K562 (cell line): ENCODE measurements around the gene FGFR4.

Source experiments
- ERF ChIP-seq: fragments of 450-650 bp; formaldehyde crosslinking; IDR thresholded peaks from 2 replicates; pipeline ENCODE4 v1.4.0; 2020; ENCODE audit warnings: mild to moderate bottlenecking, mixed read lengths
- NBN ChIP-seq: fragments of 450-650 bp; IDR thresholded peaks from 2 replicates; pipeline ENCODE4 v1.6.1; 2016; ENCODE audit warnings: low read depth, mild to moderate bottlenecking
- NFATC3 ChIP-seq: fragments of 450-650 bp; IDR thresholded peaks from 2 replicates; pipeline ENCODE4 v1.6.1; 2017; ENCODE audit warnings: mild to moderate bottlenecking
- NFRKB ChIP-seq: fragments of 450-650 bp; IDR thresholded peaks from 2 replicates; pipeline ENCODE4 v1.6.1; 2016; ENCODE audit warnings: low read depth
- RFX1 ChIP-seq: fragments of 450-650 bp; IDR thresholded peaks from 2 replicates; pipeline ENCODE4 v1.6.1; 2016; ENCODE audit warnings: mild to moderate bottlenecking, moderate library complexity
- TEAD4 ChIP-seq, 2 experiments: sonication (generic) in 1 of 2; formaldehyde crosslinking in 1 of 2; IDR thresholded peaks; 2 replicates each; pipeline versions ENCODE4 v1.6.1 to v1.8.0; 2012 to 2022; ENCODE audit warnings: borderline replicate concordance in 1 of 2, inconsistent platforms in 1 of 2, low read length in 1 of 2, mild to moderate bottlenecking in 1 of 2, missing genetic modification reagents in 1 of 2
- YY1 ChIP-seq, 3 experiments: IDR thresholded peaks; 2 replicates each; pipeline ENCODE4 v1.6.1; 2011; ENCODE audit warnings: low read length in 2 of 3, mild to moderate bottlenecking in 2 of 3, moderate library complexity in 2 of 3, borderline replicate concordance in 1 of 3, control low read depth in 1 of 3, low read depth in 1 of 3; ENCODE audit not compliant: insufficient read depth in 3 of 3, insufficient replicate concordance in 2 of 3, control insufficient read depth in 1 of 3, insufficient read length in 1 of 3; ENCODE audit errors: extremely low read depth in 1 of 3
- ZNF239 ChIP-seq: fragments of 250-450 bp; sonication (Bioruptor Pico); IDR thresholded peaks from 2 replicates; pipeline ENCODE4 v1.4.0; 2020; ENCODE audit warnings: mild to moderate bottlenecking
- ZNF766 ChIP-seq: fragments of 200-800 bp; sonication (Bioruptor generic); conservative IDR thresholded peaks from 2 replicates; pipeline ENCODE4 v1.6.1; 2016; ENCODE audit warnings: missing genetic modification characterization, missing compliant biosample characterization
- TF ChIP-seq, protein P1 (sequence below), 3 experiments: IDR thresholded peaks in 2 of 3; conservative IDR thresholded peaks in 1 of 3; 2 replicates each; pipeline ENCODE4 v1.5.1; 2011 to 2012; ENCODE audit warnings: low read length in 3 of 3, mild to moderate bottlenecking in 3 of 3, control low read depth in 2 of 3, improper control_type of control experiment in 1 of 3, inconsistent platforms in 1 of 3, low read depth in 1 of 3, mixed read lengths in 1 of 3, moderate library complexity in 1 of 3; ENCODE audit not compliant: insufficient read depth in 2 of 3

DNA sequence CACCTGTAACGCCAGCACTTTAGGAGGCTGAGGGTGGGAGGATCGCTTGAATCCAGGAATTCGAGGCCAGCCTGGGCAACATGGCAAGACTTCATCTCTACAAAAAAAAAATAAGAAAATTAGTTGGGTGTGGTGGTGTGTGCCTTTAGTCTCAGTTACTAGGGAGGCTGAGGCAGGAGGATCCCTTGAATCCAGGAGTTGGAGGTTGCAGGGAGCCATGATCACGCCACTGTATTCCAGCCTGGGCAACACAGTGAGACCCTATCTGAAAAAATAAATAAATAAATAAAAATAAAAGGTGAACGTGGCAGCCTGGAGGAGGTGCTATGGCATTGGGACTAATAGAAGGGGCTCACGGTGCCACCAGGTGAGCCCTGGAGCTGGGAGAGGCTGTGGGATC lies 7.1 kb downstream of the FGFR4 start:
- TF ChIP-seq TEAD4 (IDR thresholded peaks at IDR 0.05; ENCODE audit: low read length) = no peak
- TF ChIP-seq TEAD4 (CRISPR knock-in tag; IDR thresholded peaks at IDR 0.05; ENCODE audit: borderline replicate concordance) = no peak
- TF ChIP-seq ZNF766 (CRISPR knock-in tag) = no peak
- TF ChIP-seq YY1 (IDR thresholded peaks at IDR 0.05; ENCODE audit: borderline replicate concordance in 1 of 3, control insufficient read depth in 1 of 3, extremely low read depth in 1 of 3, insufficient read depth in 3 of 3, insufficient read length in 1 of 3, insufficient replicate concordance in 2 of 3, low read depth in 1 of 3, low read length in 2 of 3) = no peak
- TF ChIP-seq, protein P1, sequence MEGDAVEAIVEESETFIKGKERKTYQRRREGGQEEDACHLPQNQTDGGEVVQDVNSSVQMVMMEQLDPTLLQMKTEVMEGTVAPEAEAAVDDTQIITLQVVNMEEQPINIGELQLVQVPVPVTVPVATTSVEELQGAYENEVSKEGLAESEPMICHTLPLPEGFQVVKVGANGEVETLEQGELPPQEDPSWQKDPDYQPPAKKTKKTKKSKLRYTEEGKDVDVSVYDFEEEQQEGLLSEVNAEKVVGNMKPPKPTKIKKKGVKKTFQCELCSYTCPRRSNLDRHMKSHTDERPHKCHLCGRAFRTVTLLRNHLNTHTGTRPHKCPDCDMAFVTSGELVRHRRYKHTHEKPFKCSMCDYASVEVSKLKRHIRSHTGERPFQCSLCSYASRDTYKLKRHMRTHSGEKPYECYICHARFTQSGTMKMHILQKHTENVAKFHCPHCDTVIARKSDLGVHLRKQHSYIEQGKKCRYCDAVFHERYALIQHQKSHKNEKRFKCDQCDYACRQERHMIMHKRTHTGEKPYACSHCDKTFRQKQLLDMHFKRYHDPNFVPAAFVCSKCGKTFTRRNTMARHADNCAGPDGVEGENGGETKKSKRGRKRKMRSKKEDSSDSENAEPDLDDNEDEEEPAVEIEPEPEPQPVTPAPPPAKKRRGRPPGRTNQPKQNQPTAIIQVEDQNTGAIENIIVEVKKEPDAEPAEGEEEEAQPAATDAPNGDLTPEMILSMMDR (IDR thresholded peaks at IDR 0.05 in 2 of 3, conservative IDR thresholded peaks at IDR 0.05 in 1 of 3; ENCODE audit: insufficient read depth in 2 of 3, low read depth in 1 of 3, low read length in 3 of 3) = no peak
- no peak for TF ChIP-seq RFX1
- TF ChIP-seq ZNF239 (CRISPR knock-in tag) = no peak
- TF ChIP-seq NFATC3 = no peak
- no peak for TF ChIP-seq ERF (CRISPR knock-in tag)
- no peak for TF ChIP-seq NBN
- TF ChIP-seq NFRKB = no peak
